ENCODE data around the gene ITFG1.

DNA sequence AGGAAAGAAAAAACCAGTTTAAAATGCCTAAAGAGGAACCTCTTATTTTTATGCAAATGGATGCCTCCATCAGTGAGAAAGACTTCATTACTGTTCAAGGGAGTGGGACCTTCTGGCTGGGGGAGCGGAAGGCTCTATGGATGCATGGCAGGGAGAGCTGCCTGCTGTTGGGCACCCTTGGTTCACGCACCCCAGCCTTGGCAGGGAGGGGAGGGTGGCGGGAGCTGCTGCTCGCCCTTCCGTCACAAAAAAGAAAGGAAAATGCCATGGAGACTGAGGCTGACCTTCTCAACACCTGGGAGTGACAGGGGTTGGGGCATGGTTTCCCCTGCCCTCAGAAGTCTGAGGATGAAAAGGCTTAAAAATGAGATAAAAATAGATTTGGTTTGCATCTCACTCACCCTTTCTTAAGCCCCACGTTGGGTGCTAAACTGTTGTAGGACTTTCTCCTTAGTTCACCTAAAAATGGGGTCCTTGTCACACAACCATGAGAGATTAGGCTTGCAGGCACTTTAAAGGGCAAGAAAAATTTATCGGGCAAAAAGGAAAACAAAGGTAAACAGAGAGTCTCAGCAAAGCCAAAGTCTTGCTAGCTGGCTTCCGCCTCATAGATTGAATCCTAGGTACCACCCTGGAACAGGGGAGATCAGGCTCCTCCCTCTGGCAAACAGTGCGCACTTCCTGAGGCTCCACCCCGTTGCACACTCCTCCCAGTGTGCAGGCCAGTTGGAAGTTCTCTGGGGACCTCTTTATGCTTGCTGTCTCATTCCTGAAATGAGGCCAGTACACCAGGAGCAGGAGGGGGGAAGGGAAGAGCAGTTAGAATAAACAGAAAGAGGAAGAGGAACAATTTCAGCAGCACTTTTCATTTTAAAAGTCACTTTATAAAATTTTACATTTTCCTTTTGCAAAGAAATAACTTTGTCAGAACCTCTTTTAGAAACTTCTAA is 31.8 kb upstream of the ITFG1 start:
- TF ChIP-seq, protein P1, sequence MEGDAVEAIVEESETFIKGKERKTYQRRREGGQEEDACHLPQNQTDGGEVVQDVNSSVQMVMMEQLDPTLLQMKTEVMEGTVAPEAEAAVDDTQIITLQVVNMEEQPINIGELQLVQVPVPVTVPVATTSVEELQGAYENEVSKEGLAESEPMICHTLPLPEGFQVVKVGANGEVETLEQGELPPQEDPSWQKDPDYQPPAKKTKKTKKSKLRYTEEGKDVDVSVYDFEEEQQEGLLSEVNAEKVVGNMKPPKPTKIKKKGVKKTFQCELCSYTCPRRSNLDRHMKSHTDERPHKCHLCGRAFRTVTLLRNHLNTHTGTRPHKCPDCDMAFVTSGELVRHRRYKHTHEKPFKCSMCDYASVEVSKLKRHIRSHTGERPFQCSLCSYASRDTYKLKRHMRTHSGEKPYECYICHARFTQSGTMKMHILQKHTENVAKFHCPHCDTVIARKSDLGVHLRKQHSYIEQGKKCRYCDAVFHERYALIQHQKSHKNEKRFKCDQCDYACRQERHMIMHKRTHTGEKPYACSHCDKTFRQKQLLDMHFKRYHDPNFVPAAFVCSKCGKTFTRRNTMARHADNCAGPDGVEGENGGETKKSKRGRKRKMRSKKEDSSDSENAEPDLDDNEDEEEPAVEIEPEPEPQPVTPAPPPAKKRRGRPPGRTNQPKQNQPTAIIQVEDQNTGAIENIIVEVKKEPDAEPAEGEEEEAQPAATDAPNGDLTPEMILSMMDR (IDR thresholded peaks at IDR 0.05) = no peak
- TF ChIP-seq POLR2A (IDR thresholded peaks at IDR 0.05) = peak; percentile 23

Data from right lobe of liver (tissue), 4 donors.